ENCODE data around the gene ASTN1. TPM values are rescaled to one million over a fixed set of nuclear protein-coding genes. Genes with fewer than 3 reads are reported as not detected.

ASTN1 gene
- total RNA-seq, 2 donors from 2014 or later: not detected

GRCh38 chr1:176943783-176944182, 220.7 kb downstream of the ASTN1 start:
- Mint-ChIP-seq H3K27ac (no peak overlapping the region), H3K36me3 (peaks cover 0 to 9% of the 10 kb centered on the region in 2 donors), H3K9me3 (peaks cover 12 to 15% of the 10 kb centered on the region in 2 donors)
- DNase-seq (ENCODE audit: low spot score in 2 of 2) (no peak), ATAC-seq (no peak)

GRCh38 chr1:176942346-176942745, 222.2 kb downstream of the ASTN1 start:
- Mint-ChIP-seq H3K9me3 (peaks cover 12 to 15% of the 10 kb centered on the region in 2 donors), H3K36me3 (peaks cover 0 to 9% of the 10 kb centered on the region in 2 donors), H3K27ac (no peak overlapping the region)
- ATAC-seq (no peak), DNase-seq (ENCODE audit: low spot score in 2 of 2) (no peak)

GRCh38 chr1:176939993-176940392, 224.5 kb downstream of the ASTN1 start:
- no peak for ATAC-seq
- Mint-ChIP-seq H3K36me3 (peaks cover 0 to 9% of the 10 kb centered on the region in 2 donors), H3K27ac (no peak overlapping the region), H3K9me3 (peaks cover 12 to 18% of the 10 kb centered on the region in 2 donors)
- no peak for DNase-seq (ENCODE audit: low spot score in 2 of 2)

GRCh38 chr1:176938375-176938774, 226.1 kb downstream of the ASTN1 start:
- no peak overlapping the region for H3K27ac Mint-ChIP-seq
- peaks cover 12 to 18% of the 10 kb centered on the region in 2 donors for H3K9me3 Mint-ChIP-seq
- no peak for ATAC-seq
- peaks cover 0 to 9% of the 10 kb centered on the region in 2 donors for H3K36me3 Mint-ChIP-seq
- no peak for DNase-seq (ENCODE audit: low spot score in 2 of 2)

GRCh38 chr1:176934370-176934769, 230.1 kb downstream of the ASTN1 start:
- Mint-ChIP-seq H3K9me3 (peaks cover 18 to 20% of the 10 kb centered on the region in 2 donors), H3K36me3 (no peaks in the 10 kb centered on the region), H3K27ac (no peak overlapping the region)
- no peak for ATAC-seq
- DNase-seq (ENCODE audit: low spot score in 2 of 2): no peak

- Mint-ChIP-seq H3K36me3 (no peaks in the 10 kb centered on the region), H3K27ac (no peak overlapping the region), H3K9me3 (peaks cover 28 to 31% of the 10 kb centered on the region in 2 donors)
- no peak for DNase-seq (ENCODE audit: low spot score in 2 of 2)
- no peak for ATAC-seq
These were observed 232.1 kb downstream of the ASTN1 start for GRCh38 chr1:176932114-176933104.

GRCh38 chr1:176931526-176931925, 233.0 kb downstream of the ASTN1 start:
- DNase-seq (ENCODE audit: low spot score in 2 of 2): no peak
- Mint-ChIP-seq H3K9me3 (peaks cover 28 to 31% of the 10 kb centered on the region in 2 donors), H3K36me3 (no peaks in the 10 kb centered on the region), H3K27ac (no peak overlapping the region)
- ATAC-seq: no peak

- Mint-ChIP-seq H3K9me3 (peaks cover 23 to 27% of the 10 kb centered on the region in 2 donors), H3K27ac (no peak overlapping the region), H3K36me3 (no peaks in the 10 kb centered on the region)
- ATAC-seq: no peak
- DNase-seq (ENCODE audit: low spot score in 2 of 2): no peak
These were observed 238.0 kb downstream of the ASTN1 start for GRCh38 chr1:176926330-176927086.

GRCh38 chr1:176925223-176925622, 239.3 kb downstream of the ASTN1 start:
- ATAC-seq: no peak

GRCh38 chr1:176923283-176923682, 241.2 kb downstream of the ASTN1 start:
- Mint-ChIP-seq H3K9me3 (peaks cover 2 to 12% of the 10 kb centered on the region in 2 donors), H3K27ac (no peak overlapping the region), H3K36me3 (peaks cover 0 to 4% of the 10 kb centered on the region in 2 donors)
- DNase-seq (ENCODE audit: low spot score in 2 of 2) (no peak), ATAC-seq (no peak)

More at GRCh38 chr1:176925223-176925622, 239.3 kb downstream of the ASTN1 start:
- H3K9me3 Mint-ChIP-seq: peaks cover 17 to 21% of the 10 kb centered on the region in 2 donors
- DNase-seq (ENCODE audit: low spot score in 2 of 2): no peak
- H3K27ac Mint-ChIP-seq: no peak overlapping the region
- no peaks in the 10 kb centered on the region for H3K36me3 Mint-ChIP-seq

- H3K36me3 Mint-ChIP-seq: peaks cover 0 to 7% of the 10 kb centered on the region in 2 donors
- no peak overlapping the region for H3K27ac Mint-ChIP-seq
- H3K9me3 Mint-ChIP-seq: peaks cover 0 to 15% of the 10 kb centered on the region in 2 donors
- DNase-seq (ENCODE audit: low spot score in 2 of 2) (no peak), ATAC-seq (no peak)
These were observed 244.8 kb downstream of the ASTN1 start for GRCh38 chr1:176919386-176920378.

GRCh38 chr1:176905648-176906047, 258.9 kb downstream of the ASTN1 start:
- DNase-seq (ENCODE audit: low spot score in 2 of 2) (no peak), ATAC-seq (no peak)
- Mint-ChIP-seq H3K9me3 (peaks cover 0 to 15% of the 10 kb centered on the region in 2 donors), H3K36me3 (no peaks in the 10 kb centered on the region), H3K27ac (no peak overlapping the region)

- Mint-ChIP-seq H3K9me3 (peaks cover 0 to 15% of the 10 kb centered on the region in 2 donors), H3K36me3 (no peaks in the 10 kb centered on the region), H3K27ac (no peak overlapping the region)
- DNase-seq (ENCODE audit: low spot score in 2 of 2): no peak
- no peak for ATAC-seq
These were observed 260.3 kb downstream of the ASTN1 start for GRCh38 chr1:176904057-176904751.

GRCh38 chr1:176903474-176903873, 261.0 kb downstream of the ASTN1 start:
- no peaks in the 10 kb centered on the region for H3K36me3 Mint-ChIP-seq
- H3K27ac Mint-ChIP-seq: no peak overlapping the region
- ATAC-seq (no peak), DNase-seq (ENCODE audit: low spot score in 2 of 2) (no peak)
- H3K9me3 Mint-ChIP-seq: peaks cover 0 to 15% of the 10 kb centered on the region in 2 donors

GRCh38 chr1:176899321-176899720, 265.2 kb downstream of the ASTN1 start:
- Mint-ChIP-seq H3K9me3 (peaks cover 0 to 9% of the 10 kb centered on the region in 2 donors), H3K36me3 (no peaks in the 10 kb centered on the region), H3K27ac (no peak overlapping the region)
- ATAC-seq (no peak), DNase-seq (ENCODE audit: low spot score in 2 of 2) (no peak)

All from activated naive CD4-positive, alpha-beta T cell treated with anti-CD3 and anti-CD28 coated beads, Interleukin-2, amount 50 U/mL, for 72 hours (primary cell).